Measurements from ENCODE around the gene ALG8.

DNA sequence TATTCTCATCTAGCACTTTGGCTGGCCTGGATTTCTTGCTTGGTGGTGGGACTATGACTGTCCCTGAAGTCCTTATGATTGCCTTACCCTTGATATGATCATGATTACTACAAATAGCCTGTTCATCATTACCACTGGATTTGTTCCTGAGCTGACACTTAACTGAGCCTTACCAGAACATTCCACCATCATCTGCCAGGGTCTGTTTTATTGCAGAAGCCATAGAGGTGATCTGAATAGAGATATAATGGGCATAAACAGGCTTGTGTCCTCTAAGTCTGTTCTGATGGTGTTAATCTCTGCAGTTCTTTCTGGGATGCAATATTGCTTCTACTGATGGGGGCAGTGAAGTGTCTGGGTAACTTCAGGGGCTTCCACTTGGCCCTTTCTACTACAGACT lies 12.4 kb upstream of the ALG8 start:
- TF ChIP-seq, protein P1, sequence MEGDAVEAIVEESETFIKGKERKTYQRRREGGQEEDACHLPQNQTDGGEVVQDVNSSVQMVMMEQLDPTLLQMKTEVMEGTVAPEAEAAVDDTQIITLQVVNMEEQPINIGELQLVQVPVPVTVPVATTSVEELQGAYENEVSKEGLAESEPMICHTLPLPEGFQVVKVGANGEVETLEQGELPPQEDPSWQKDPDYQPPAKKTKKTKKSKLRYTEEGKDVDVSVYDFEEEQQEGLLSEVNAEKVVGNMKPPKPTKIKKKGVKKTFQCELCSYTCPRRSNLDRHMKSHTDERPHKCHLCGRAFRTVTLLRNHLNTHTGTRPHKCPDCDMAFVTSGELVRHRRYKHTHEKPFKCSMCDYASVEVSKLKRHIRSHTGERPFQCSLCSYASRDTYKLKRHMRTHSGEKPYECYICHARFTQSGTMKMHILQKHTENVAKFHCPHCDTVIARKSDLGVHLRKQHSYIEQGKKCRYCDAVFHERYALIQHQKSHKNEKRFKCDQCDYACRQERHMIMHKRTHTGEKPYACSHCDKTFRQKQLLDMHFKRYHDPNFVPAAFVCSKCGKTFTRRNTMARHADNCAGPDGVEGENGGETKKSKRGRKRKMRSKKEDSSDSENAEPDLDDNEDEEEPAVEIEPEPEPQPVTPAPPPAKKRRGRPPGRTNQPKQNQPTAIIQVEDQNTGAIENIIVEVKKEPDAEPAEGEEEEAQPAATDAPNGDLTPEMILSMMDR (IDR thresholded peaks at IDR 0.05): no peak
- TF ChIP-seq POLR2A (IDR thresholded peaks at IDR 0.05): no peak
